DMS 273 (cell line): ENCODE results near the gene NCF4.

Source experiments
- DNase-seq: peaks from one replicate; lab custom pipeline; 2025; ENCODE audit not compliant: unreplicated experiment; lab: John Stamatoyannopoulos, UW

NCF4 gene

GRCh38 chr22:36860821-36861659 lies at the start of gene NCF4:
NCF4 (plus strand) TSS chr22:36861006; CDS start chr22:36861172, 166 bp downstream.
- DNase-seq = no peak

- DNase-seq = no peak
These were observed 49.6 kb upstream of the NCF4 start for GRCh38 chr22:36811094-36811800.

- DNase-seq = no peak
These were observed 46.0 kb upstream of the NCF4 start for GRCh38 chr22:36814801-36815200.

GRCh38 chr22:36815558-36816338 lies 45.1 kb upstream of the NCF4 start:
- DNase-seq = no peak

GRCh38 chr22:36816339-36816635 lies 44.5 kb upstream of the NCF4 start:
- no peak for DNase-seq

GRCh38 chr22:36816636-36817524 lies 43.9 kb upstream of the NCF4 start, which contains the start of gene PVALB:
PVALB (minus strand) TSS chr22:36817035; CDS start chr22:36817005, 30 bp downstream.
- peak; percentile 49 for DNase-seq

GRCh38 chr22:36817525-36817848 lies 43.3 kb upstream of the NCF4 start:
- DNase-seq = no peak

GRCh38 chr22:36818010-36818642 lies 42.7 kb upstream of the NCF4 start:
- DNase-seq = peak; percentile 41

GRCh38 chr22:36819112-36819511 lies 41.7 kb upstream of the NCF4 start:
- DNase-seq = no peak

- DNase-seq = no peak
These were observed 38.2 kb upstream of the NCF4 start for GRCh38 chr22:36822581-36822980.

GRCh38 chr22:36823186-36823839 lies 37.5 kb upstream of the NCF4 start:
- DNase-seq = no peak

- DNase-seq = no peak
These were observed 36.2 kb upstream of the NCF4 start for GRCh38 chr22:36824655-36825054.

GRCh38 chr22:36826262-36826661 lies 34.5 kb upstream of the NCF4 start:
- DNase-seq = no peak

GRCh38 chr22:36828815-36829214 lies 32.0 kb upstream of the NCF4 start:
- no peak for DNase-seq

- no peak for DNase-seq
These were observed 31.3 kb upstream of the NCF4 start for GRCh38 chr22:36829370-36830002.

- DNase-seq = no peak
These were observed 30.2 kb upstream of the NCF4 start for GRCh38 chr22:36830601-36831000.

- no peak for DNase-seq
These were observed 29.6 kb upstream of the NCF4 start for GRCh38 chr22:36831206-36831605.

GRCh38 chr22:36831717-36832116 lies 29.1 kb upstream of the NCF4 start:
- DNase-seq = no peak

GRCh38 chr22:36833073-36833472 lies 27.7 kb upstream of the NCF4 start:
- DNase-seq = no peak
